NCI-H226 (cell line): Measurements from ENCODE around the gene TAP1.

Experiments used
- DNase-seq: peaks from one replicate; pipeline ENCODE4 v3.0.0-alpha.2; 2015

Gene TAP1

GRCh38 chr6:32862725-32863124 lies 9.2 kb upstream of the TAP1 start:
- DNase-seq: no peak

GRCh38 chr6:32860674-32861073 lies 7.2 kb upstream of the TAP1 start:
- DNase-seq: no peak

DNA sequence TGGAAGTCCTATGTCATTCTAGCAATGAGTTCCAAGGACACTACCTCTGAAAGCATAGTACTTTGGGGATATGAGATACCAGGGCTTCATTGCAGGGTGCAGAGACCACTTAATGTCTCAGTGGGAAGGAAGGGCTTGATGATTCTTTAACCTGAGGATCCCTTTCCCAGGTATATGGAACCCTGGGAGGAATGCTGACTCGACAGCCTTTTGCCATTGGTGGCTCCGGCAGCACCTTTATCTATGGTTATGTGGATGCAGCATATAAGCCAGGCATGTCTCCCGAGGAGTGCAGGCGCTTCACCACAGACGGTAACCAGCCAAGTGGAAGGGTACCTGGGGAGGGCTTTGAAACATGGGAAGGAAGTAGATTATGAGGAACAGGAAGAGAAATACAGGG lies 4.7 kb upstream of the TAP1 start:
- no peak for DNase-seq

- no peak for DNase-seq
Measured at GRCh38 chr6:32857156-32857891, 3.8 kb upstream of the TAP1 start.

DNA sequence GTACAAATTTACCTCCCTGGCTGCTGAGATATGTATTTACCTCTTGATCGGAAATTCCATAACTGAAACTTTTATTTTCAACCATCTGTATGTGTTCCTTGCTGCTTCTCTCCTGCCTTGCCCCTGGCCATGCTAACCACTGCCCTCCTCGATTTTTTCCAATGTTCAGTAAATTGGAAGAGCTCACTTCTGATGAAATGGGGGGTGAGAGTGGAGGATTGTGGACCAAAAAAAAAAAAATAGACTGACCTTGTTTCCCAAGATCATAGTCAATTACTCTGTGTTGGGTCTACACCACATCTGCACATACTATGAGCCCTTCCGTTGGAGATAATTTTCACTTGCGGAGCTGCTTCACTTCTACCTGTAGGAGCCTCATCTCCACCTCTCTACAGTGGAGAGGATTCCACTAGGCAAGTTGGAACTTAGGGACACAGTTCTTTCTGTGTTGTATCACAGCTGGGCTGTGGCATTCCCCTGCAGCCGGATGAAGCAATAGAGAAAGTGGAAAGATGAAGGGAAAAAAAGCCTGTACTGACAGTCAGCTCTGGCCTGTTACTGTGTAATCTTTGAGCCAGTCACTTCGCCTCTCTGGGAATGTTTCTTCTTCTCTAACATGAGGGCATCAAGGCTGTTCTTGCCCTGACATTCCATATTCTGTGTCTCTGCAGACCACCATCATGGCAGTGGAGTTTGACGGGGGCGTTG lies 2.1 kb upstream of the TAP1 start:
- DNase-seq: no peak

DNA sequence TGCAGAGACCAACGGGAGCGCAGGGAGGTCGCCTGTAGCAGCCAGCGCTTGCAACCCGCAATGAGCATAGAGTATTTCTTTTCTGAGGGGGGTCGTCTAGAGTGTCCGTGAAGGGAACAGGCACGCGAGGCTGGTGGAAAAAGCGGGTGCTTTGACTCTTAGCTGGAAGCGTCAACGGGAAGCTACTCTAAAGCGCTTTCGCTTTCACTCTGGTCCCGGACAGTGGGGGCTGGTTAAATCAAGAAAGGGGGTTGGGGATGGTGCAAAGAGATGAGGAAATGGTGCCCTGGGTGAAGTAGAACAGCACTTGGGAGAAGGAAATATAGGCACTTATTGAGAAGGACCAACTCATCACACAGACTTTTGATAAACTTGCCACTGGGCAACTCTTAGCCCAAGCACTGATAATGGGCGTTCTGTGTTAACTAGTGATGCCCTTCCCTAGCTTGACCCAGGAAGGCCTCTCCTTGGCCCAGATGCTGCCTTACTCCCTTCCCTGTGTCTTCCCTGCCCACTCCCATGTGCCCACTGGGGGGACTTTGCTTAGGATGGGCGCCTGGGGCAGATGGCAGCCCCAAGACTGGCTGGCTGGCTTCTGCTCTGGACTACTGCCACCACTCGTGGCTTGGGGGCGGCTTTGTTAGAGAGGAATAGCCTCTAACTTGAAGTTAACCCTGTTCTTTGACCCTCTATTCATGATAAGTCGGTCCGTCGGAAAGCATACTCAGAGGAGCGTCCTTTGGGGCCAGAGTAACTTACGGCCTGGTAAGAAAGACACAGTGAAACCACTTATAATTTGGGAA lies 1.1 kb upstream of the TAP1 start:
- DNase-seq: peak; percentile 33

DNA sequence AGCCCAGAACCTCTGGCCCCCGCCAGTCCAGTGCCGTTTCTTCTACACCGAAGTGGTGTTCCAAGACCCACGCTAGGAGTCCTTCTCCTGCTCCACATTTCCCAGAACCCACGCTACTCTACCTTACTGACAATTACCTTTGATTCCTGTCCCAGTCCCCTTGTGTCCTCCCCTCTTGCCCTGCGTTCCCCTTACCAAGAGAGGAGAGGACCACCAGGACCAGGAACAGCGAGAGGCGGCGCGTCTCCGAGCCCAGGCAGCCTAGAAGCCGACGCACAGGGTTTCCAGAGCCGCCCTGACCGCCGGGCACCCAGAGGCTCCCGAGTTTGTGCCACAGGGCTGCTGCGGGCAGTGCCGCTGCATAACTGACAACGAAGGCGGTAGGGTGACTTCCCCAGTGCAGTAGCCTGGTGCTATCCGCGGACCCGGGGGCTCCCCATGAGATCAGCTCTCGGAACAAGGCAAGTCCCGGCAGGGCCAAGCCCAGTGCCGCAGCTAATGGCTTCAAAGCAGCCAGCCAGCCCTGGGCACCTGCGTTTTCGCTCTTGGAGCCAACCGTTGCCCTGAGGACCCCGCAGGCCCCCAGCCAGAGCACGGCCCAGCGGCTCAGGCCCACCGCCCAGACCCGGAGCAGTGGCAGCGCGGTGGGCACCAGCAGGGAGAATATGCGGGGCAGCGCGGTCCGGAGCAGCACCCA lies 512 bp downstream of the TAP1 start:
- no peak for DNase-seq

GRCh38 chr6:32852018-32852843 lies 1.3 kb downstream of the TAP1 start:
- DNase-seq: no peak

- no peak for DNase-seq
Measured at GRCh38 chr6:32851025-32851424, 2.5 kb downstream of the TAP1 start.

GRCh38 chr6:32849126-32849525 lies 4.4 kb downstream of the TAP1 start:
- no peak for DNase-seq

- no peak for DNase-seq
Measured at GRCh38 chr6:32847795-32848194, 5.7 kb downstream of the TAP1 start.

- DNase-seq: no peak
Measured at GRCh38 chr6:32847004-32847403, 6.5 kb downstream of the TAP1 start.

- DNase-seq: no peak
Measured at GRCh38 chr6:32845384-32845884, 8.1 kb downstream of the TAP1 start.

- DNase-seq: no peak
Measured at GRCh38 chr6:32844839-32845383, 8.6 kb downstream of the TAP1 start.

DNA sequence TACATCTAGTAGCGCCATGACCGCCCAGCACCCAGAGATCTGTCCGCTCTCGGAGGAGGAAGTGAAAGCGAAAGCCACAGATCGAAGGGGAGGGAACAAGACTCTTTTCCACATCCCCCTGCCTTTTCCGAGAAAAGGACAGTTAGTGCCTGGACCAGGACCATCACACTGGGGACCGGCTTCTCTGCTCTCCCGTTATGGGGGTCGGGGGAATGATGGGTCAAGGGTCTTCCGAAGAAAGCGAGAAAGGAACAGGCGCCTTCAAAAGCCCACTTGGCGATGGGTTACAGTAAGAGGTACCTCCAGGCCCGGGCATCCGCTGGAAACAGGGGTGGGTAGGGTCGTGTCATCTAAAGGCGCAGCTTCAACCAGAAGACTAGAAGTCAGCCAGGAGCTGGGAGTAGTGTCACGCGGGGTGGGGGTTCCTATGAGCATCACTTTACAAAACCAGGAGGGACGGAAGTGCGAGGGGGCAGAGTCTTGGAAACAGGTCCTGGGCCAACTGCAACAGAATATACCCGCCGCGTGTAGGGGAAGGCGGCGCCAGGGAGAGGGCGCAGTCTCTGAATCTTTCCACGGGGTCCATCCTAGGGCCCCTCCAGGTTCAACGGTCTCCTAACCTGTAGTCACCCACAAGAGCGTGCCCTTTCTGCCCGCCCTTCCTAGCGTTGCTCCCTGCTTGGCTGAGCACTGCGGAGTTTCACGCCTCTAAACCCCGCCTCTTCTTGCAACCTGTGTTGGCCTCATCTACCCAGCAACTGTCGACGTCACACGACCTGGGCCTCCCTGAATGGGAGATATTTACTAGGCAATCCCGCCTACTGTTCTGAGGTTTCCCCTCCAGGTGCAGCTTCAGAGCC lies 9.3 kb downstream of the TAP1 start, which contains the start of gene PSMB8:
Gene PSMB8 (minus strand): TSS at position 69 of the 860 bp plus-strand sequence. CDS start 51 bp downstream, at position 18.
- DNase-seq: peak; percentile 95

GRCh38 chr6:32843331-32843978 lies 10.0 kb downstream of the TAP1 start:
- no peak for DNase-seq

GRCh38 chr6:32842690-32843089 lies 10.8 kb downstream of the TAP1 start:
- no peak for DNase-seq

DNA sequence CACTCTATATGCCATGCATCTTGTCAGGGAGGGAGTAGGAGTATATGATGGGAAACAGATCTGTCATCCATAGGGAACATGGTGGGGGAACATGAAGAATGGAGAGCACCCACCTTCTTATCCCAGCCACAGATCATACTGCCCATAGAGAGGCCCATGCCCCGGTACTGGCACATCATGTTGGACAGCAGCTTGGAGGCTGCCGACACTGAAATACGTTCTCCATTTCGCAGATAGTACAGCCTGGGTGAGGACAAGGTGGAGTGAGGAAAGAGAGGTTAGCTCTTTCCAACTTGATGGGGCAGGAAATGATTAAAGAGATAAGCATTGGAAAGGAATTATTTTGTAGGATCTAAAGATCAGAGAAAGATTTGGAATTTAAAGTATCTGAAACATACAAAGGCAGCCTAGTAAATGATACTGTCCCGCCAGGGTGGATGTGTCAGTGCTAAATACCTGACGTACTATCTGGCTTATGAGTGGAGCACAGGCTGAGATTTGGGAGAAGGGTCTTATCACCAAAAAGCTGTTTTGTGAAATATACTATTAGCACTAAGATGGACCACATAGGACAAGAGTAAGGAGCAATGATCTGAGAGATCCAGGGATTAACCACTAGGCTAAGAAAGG lies 11.4 kb downstream of the TAP1 start:
- no peak for DNase-seq

DNA sequence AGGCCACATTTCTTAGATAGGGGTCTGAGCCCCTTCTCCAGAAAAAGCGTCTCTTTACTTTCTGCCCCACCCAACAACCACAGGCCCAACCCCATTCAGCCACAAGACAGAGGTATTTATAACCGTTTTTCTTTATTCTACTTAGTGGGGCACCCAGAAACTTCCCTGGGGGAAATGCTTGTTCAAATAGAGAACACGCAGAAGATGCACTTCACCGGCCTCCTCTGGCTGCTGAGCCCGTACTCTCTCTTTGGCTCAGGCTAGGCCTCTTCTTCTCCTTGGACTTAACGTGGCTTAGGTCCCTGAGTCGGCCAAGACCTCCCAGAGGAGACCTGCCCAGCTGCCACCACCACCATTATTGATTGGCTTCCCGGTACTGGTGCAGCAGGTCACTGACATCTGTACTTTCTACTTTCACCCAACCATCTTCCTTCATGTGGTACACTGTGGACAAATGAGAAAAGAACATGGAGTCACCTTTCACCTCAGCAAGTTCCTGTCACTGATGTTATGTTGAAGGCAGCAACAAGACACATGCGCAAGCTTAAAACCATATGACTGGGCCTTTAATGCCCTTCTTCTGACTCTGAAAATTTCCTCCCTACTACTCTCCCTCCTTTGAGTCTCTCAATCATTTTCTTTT lies 12.8 kb downstream of the TAP1 start:
- DNase-seq: no peak
